MM.1S (cell line): ENCODE measurements around the gene MMP24.

ENCODE experiments used
- DNase-seq: peaks from one replicate; pipeline ENCODE4 v3.0.0-alpha.2; 2015
- H2AFZ ChIP-seq: fragments of 300-600 bp; sonication (generic); 2 replicates; pipeline ENCODE4 v1.6.0; 2016; ENCODE audit warnings: antibody characterized with exemption, low read length
- H3F3A ChIP-seq: fragments of 300-600 bp; sonication (generic); 2 replicates; pipeline ENCODE4 v1.6.1; 2016; ENCODE audit warnings: mild to moderate bottlenecking, antibody characterized with exemption, low read length, moderate library complexity, mixed read lengths; ENCODE audit not compliant: insufficient read depth
- H3K27ac ChIP-seq: fragments of 300-600 bp; sonication (generic); 2 replicates; pipeline ENCODE4 v1.5.1; 2016; ENCODE audit warnings: mild to moderate bottlenecking, low read length
- H3K27me3 ChIP-seq: fragments of 300-600 bp; sonication (generic); replicated peaks from 2 replicates; pipeline ENCODE4 v1.6.0; 2016; ENCODE audit warnings: low read length; ENCODE audit not compliant: insufficient read depth
- H3K36me3 ChIP-seq: fragments of 300-600 bp; sonication (generic); replicated peaks from 2 replicates; pipeline ENCODE4 v1.6.1; 2016; ENCODE audit warnings: mild to moderate bottlenecking, low read length, mixed read lengths; ENCODE audit not compliant: insufficient read depth
- H3K4me1 ChIP-seq: fragments of 300-600 bp; sonication (generic); 2 replicates; pipeline ENCODE4 v1.6.1; 2016; ENCODE audit warnings: low read length, mixed read lengths
- H3K4me2 ChIP-seq: fragments of 300-600 bp; sonication (generic); 2 replicates; pipeline ENCODE4 v1.6.0; 2016; ENCODE audit warnings: low read depth, low read length
- H3K4me3 ChIP-seq: fragments of 300-600 bp; sonication (generic); 2 replicates; pipeline ENCODE4 v1.5.1; 2016; ENCODE audit warnings: low read length, mixed read lengths
- H3K79me2 ChIP-seq: fragments of 300-600 bp; sonication (generic); 2 replicates; pipeline ENCODE4 v1.6.1; 2016; ENCODE audit warnings: mixed run types, low read length, mixed read lengths
- H3K9ac ChIP-seq: fragments of 300-600 bp; sonication (generic); 2 replicates; pipeline ENCODE4 v1.6.1; 2016; ENCODE audit warnings: low read length, mixed read lengths
- H3K9me2 ChIP-seq: fragments of 300-600 bp; sonication (generic); replicated peaks from 2 replicates; pipeline ENCODE4 v1.6.1; 2016; ENCODE audit warnings: mild to moderate bottlenecking, low read length, mixed read lengths; ENCODE audit not compliant: insufficient read depth
- H3K9me3 ChIP-seq: fragments of 300-600 bp; sonication (generic); replicated peaks from 2 replicates; pipeline ENCODE4 v1.6.1; 2016; ENCODE audit warnings: mild to moderate bottlenecking, low read length, mixed read lengths; ENCODE audit not compliant: insufficient read depth
- H4K20me1 ChIP-seq: fragments of 300-600 bp; sonication (generic); 2 replicates; pipeline ENCODE4 v1.6.1; 2016; ENCODE audit warnings: mild to moderate bottlenecking, low read length, moderate library complexity, mixed read lengths; ENCODE audit not compliant: insufficient read depth
- CTCF ChIP-seq: fragments of 300-600 bp; sonication (generic); IDR thresholded peaks from 2 replicates; pipeline ENCODE4 v1.5.1; 2016; ENCODE audit warnings: antibody characterized with exemption, low read length, mixed read lengths
- EZH2 ChIP-seq: fragments of 300-600 bp; sonication (generic); optimal IDR thresholded peaks from 2 replicates; pipeline ENCODE3; 2017; ENCODE audit warnings: low read depth, mild to moderate bottlenecking, antibody characterized with exemption, low read length, mixed read lengths
- EZH2phosphoT487 ChIP-seq: fragments of 300-600 bp; sonication (generic); IDR thresholded peaks from 2 replicates; pipeline ENCODE4 v1.6.1; 2018; ENCODE audit warnings: antibody characterized with exemption, low read length

Gene MMP24

DNA sequence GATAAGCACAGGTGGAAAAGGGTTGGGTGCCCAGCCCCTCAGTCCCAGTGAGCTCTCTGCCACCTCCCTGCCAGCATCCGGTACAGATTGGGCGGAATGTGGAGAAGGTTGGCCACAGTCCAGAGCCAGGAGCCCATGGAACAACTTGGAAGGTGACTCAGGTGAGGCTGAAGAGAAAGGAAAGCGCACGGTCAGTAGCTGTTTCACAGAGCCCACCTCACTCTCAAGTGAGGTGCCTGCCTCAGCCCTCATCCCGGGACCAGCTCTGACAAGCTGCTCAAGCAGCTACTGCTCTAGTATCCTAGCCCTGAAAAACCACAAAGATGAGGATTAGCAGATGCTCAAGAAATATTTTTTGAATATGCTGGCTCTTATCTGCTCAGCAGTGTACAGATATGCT, 52.5 kb downstream of the MMP24 start:
- Histone ChIP-seq H3K4me1 (peaks cover 5% of the 10 kb centered on the region; the same call in 1 of the 2 replicates), H3K4me3 (no peak overlapping the region), H3K27ac (no peak overlapping the region), H3F3A (peaks cover 14% of the 10 kb centered on the region), H3K9me3 (no peaks in the 10 kb centered on the region), H2AFZ (no peak overlapping the region), H3K4me2 (no peak overlapping the region), H3K27me3 (no peaks in the 10 kb centered on the region), H3K9me2 (no peaks in the 10 kb centered on the region), H3K36me3 (no peaks in the 10 kb centered on the region), H4K20me1 (no peaks in the 10 kb centered on the region), H3K79me2 (peaks cover 48% of the 10 kb centered on the region), H3K9ac (no peak overlapping the region)
- no peak for DNase-seq
- TF ChIP-seq EZH2 (no peak), CTCF (no peak), EZH2phosphoT487 (no peak)

DNA sequence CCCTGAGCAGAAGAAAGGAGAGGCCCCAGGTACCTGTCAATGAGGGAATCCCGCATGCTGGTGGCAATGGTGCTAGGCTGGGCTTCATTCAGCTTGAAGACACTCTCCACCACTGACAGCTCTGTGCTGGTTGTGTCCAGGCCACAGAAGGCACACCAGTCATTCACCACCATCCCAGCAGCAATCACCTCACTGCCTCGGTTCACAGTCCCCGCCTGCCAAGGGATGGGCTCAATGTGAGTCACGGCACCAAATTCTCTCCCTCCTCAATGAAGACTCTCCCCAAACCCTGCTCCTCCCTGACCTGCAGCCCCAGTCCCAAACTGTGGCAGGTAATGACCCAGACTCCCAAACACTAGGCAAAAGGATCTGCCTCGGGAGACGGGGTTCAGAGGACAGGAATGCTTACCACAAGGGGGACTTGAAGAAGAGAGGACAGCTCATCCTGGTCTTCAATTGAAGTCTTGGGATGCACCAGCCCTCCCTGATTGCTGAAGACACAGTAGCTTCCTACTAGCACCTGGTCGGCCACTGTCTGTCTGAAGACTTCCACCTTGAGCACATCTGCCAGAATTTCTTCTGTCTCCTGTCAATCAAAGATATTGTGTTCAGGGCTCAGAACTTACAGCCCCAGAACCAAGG, 53.2 kb downstream of the MMP24 start:
- H4K20me1 ChIP-seq: no peaks in the 10 kb centered on the region
- H3K79me2 ChIP-seq: peaks cover 53% of the 10 kb centered on the region
- no peak overlapping the region for H3K27ac ChIP-seq
- no peaks in the 10 kb centered on the region for H3K9me2 ChIP-seq
- H2AFZ ChIP-seq: no peak overlapping the region
- H3K9ac ChIP-seq: no peak overlapping the region
- DNase-seq: no peak
- peaks cover 5% of the 10 kb centered on the region; the same call in 1 of the 2 replicates for H3K4me1 ChIP-seq
- no peak for TF ChIP-seq EZH2phosphoT487
- TF ChIP-seq EZH2: no peak
- TF ChIP-seq CTCF: no peak
- H3F3A ChIP-seq: peaks cover 14% of the 10 kb centered on the region
- H3K27me3 ChIP-seq: no peaks in the 10 kb centered on the region
- H3K36me3 ChIP-seq: no peaks in the 10 kb centered on the region
- no peak overlapping the region for H3K4me2 ChIP-seq
- no peak overlapping the region for H3K4me3 ChIP-seq
- H3K9me3 ChIP-seq: no peaks in the 10 kb centered on the region

DNA sequence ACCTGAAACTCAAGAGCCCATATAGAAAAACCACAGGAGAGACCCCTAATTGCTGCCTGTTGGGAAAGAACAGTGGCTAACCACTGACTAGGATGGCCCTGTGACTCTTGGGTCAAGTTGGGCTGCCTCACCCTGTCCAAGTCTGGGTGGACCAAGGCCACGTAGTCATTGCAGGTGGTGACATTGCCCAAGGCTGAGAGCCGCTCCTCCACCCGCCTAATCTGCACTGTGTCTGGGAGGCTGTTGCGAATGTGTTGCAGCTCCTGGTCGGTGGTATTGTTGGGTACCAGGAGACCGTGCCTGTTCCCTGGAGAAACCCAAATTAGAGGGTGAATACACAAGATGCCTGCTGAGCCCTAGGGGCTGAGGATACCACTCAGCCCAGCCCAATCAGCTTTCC, 54.0 kb downstream of the MMP24 start:
- Histone ChIP-seq H3K79me2 (peaks cover 53% of the 10 kb centered on the region), H3K4me2 (no peak overlapping the region), H3K4me1 (peaks cover 5% of the 10 kb centered on the region; the same call in 1 of the 2 replicates), H3K36me3 (no peaks in the 10 kb centered on the region), H3K4me3 (no peak overlapping the region), H3K9me3 (no peaks in the 10 kb centered on the region), H3K27ac (no peak overlapping the region), H3K9ac (no peak overlapping the region), H4K20me1 (no peaks in the 10 kb centered on the region), H3K27me3 (no peaks in the 10 kb centered on the region), H2AFZ (no peak overlapping the region), H3K9me2 (no peaks in the 10 kb centered on the region), H3F3A (peaks cover 14% of the 10 kb centered on the region)
- DNase-seq: no peak
- TF ChIP-seq EZH2 (no peak), CTCF (no peak), EZH2phosphoT487 (no peak)
